Retinal pigment epithelial cell (primary cell): Measurements from ENCODE around the gene SRC.

Source experiments
- DNase-seq: peaks from one replicate; pipeline ENCODE4 v3.0.0-alpha.2; 2010; ENCODE audit warnings: low read depth
- H3K4me3 ChIP-seq: 2 replicates; pipeline ENCODE4 v1.5.1; 2011; ENCODE audit warnings: mild to moderate bottlenecking, low read length, control low read depth, moderate library complexity
- CTCF ChIP-seq: conservative IDR thresholded peaks from 2 replicates; pipeline ENCODE4 v1.5.1; 2011; ENCODE audit warnings: low read depth, low read length, control low read depth, inconsistent platforms

The SRC gene

GRCh38 chr20:37331060-37331857, 14.7 kb upstream of the SRC start:
- no peak overlapping the region for H3K4me3 ChIP-seq
- no peak for DNase-seq
- TF ChIP-seq CTCF: no peak

- DNase-seq: no peak
- H3K4me3 ChIP-seq: no peak overlapping the region
- TF ChIP-seq CTCF: no peak
Measured at GRCh38 chr20:37333130-37333847, 12.7 kb upstream of the SRC start.

GRCh38 chr20:37333848-37334318, 12.1 kb upstream of the SRC start:
- no peak overlapping the region for H3K4me3 ChIP-seq
- no peak for DNase-seq
- no peak for TF ChIP-seq CTCF

GRCh38 chr20:37334450-37334849, 11.5 kb upstream of the SRC start:
- no peak for DNase-seq
- no peak for TF ChIP-seq CTCF
- H3K4me3 ChIP-seq: no peak overlapping the region

GRCh38 chr20:37335642-37336368, 10.1 kb upstream of the SRC start:
- no peak for TF ChIP-seq CTCF
- no peak for DNase-seq
- no peak overlapping the region for H3K4me3 ChIP-seq

- no peak for DNase-seq
- no peak for TF ChIP-seq CTCF
- no peak overlapping the region for H3K4me3 ChIP-seq
Measured at GRCh38 chr20:37336369-37337207, 9.4 kb upstream of the SRC start.
